ENCODE results near the gene ZNF593. TPM values are rescaled to one million over a fixed set of nuclear protein-coding genes. Genes with fewer than 3 reads are reported as not detected.
A peak's percentile ranks its signal among the peaks of the same experiment; 100 is the strongest.

The ZNF593 gene
- total and polyA plus RNA-seq, 9 of the 15 experiments (the other 6 are each of a cell fraction or from before 2014, with no cell fraction given), result 9.8 to 334 (median 48.2) TPM

- no peak overlapping the region for H3K4me3 ChIP-seq
- ChIA-PET POLR2A (interaction anchor here (1.2 to 2.6 kb wide), 2 partner anchors 9 to 20 kb away, joined by 4 to 7 read pairs; partner anchors contain the start of gene CEP85), CTCF (ENCODE audit: low intra/inter-chr PET ratio) (no interaction called here)
- no peak overlapping the region for H3K27ac ChIP-seq (ENCODE audit: extremely low read depth, low read depth, low read length)
- no peaks in the 10 kb centered on the region for H3K4me1 ChIP-seq (replicated peaks in 1 of 2; ENCODE audit: control insufficient read depth in 2 of 2, insufficient read depth in 2 of 2, low read length in 2 of 2)
- no peaks in the 10 kb centered on the region for H4K20me1 ChIP-seq (replicated peaks; ENCODE audit: control insufficient read depth, insufficient read depth, low read length)
- H3K79me2 ChIP-seq (ENCODE audit: control insufficient read depth, insufficient read depth, low read length), result no peaks in the 10 kb centered on the region
- no peak for TF ChIP-seq CSDE1 (IDR thresholded peaks at IDR 0.05)
- peak; percentile 68 for TF ChIP-seq ZNF121 (CRISPR knock-in tag; conservative IDR thresholded peaks at IDR 0.05)
- no peak overlapping the region for H3K9ac ChIP-seq (ENCODE audit: insufficient read depth in 1 of 2, low read depth in 2 of 2, low read length in 2 of 2)
- no peaks in the 10 kb centered on the region for H3K36me3 ChIP-seq (ENCODE audit: control insufficient read depth, insufficient read depth, low read length)
- WGBS (ENCODE audit: insufficient coverage, low coverage, missing lambda C conversion rate), result 26% methylated on average over 6 of the region's 6 CpGs
- in situ Hi-C loops (cut with MboI) (no loop called here), intact Hi-C loops (cut with micrococcal nuclease) (no loop called here)
- peaks cover 2 to 3% of the 10 kb centered on the region in 2 experiments; a peak in 1 of 5 replicates for H3K27me3 ChIP-seq (ENCODE audit: control insufficient read depth in 2 of 2, insufficient read depth in 2 of 2, low read length in 2 of 2)
- H2AFZ ChIP-seq (ENCODE audit: low read depth, low read length), result no peak overlapping the region
- no peak for DNase-seq (ENCODE audit: extremely low read depth in 1 of 4, low spot score in 3 of 4)
- FAIRE-seq, result no peak
- H3K9me3 ChIP-seq (replicated peaks; ENCODE audit: control insufficient read depth, insufficient read depth, low read depth, low read length), result no peaks in the 10 kb centered on the region
- BruUV-seq (replicated peaks), result no TSS peak
- no peak overlapping the region for H3K4me2 ChIP-seq (ENCODE audit: insufficient read depth, low read length)
- H3K9me1 ChIP-seq (ENCODE audit: control insufficient read depth, insufficient read depth, low read length), result no peaks in the 10 kb centered on the region
- ATAC-seq, result no peak
These were observed 43.7 kb downstream of the ZNF593 start for GRCh38 chr1:26213335-26213905.

GRCh38 chr1:26215246-26215645 lies 45.5 kb downstream of the ZNF593 start:
- POLR2A ChIA-PET, result interaction anchor here (0.6 to 0.9 kb wide), 2 partner anchors 62 to 310 kb away, joined by 3 read pairs; no protein-coding TSS in a partner anchor
- Histone ChIP-seq H3K9me1 (ENCODE audit: control insufficient read depth, insufficient read depth, low read length) (no peaks in the 10 kb centered on the region), H3K4me2 (ENCODE audit: insufficient read depth, low read length) (no peak overlapping the region), H3K4me3 (no peak overlapping the region), H3K9ac (ENCODE audit: insufficient read depth in 1 of 2, low read depth in 2 of 2, low read length in 2 of 2) (no peak overlapping the region; a peak in 1 of 4 replicates), H3K4me1 (replicated peaks in 1 of 2; ENCODE audit: control insufficient read depth in 2 of 2, insufficient read depth in 2 of 2, low read length in 2 of 2) (peaks cover 0 to 7% of the 10 kb centered on the region in 2 experiments; a peak in 3 of 5 replicates), H3K27ac (ENCODE audit: extremely low read depth, low read depth, low read length) (no peak overlapping the region), H3K36me3 (ENCODE audit: control insufficient read depth, insufficient read depth, low read length) (no peaks in the 10 kb centered on the region), H3K9me3 (replicated peaks; ENCODE audit: control insufficient read depth, insufficient read depth, low read depth, low read length) (no peaks in the 10 kb centered on the region), H4K20me1 (replicated peaks; ENCODE audit: control insufficient read depth, insufficient read depth, low read length) (no peaks in the 10 kb centered on the region), H3K79me2 (ENCODE audit: control insufficient read depth, insufficient read depth, low read length) (no peaks in the 10 kb centered on the region), H3K27me3 (ENCODE audit: control insufficient read depth in 2 of 2, insufficient read depth in 2 of 2, low read length in 2 of 2) (0 out of 5 replicates have a peak, but pooled peaks cover 2 to 3% of the 10 kb centered on the region in 2 experiments), H2AFZ (ENCODE audit: low read depth, low read length) (no peak overlapping the region)
- no TSS peak for BruUV-seq (replicated peaks)
- FAIRE-seq, result no peak
- no peak for ATAC-seq
- 16% methylated on average over 3 of the region's 3 CpGs for WGBS (ENCODE audit: insufficient coverage, low coverage, missing lambda C conversion rate)
- in situ Hi-C loops (cut with MboI), result no loop called here
- intact Hi-C loops (cut with micrococcal nuclease), result no loop called here
- no peak for DNase-seq (ENCODE audit: extremely low read depth in 1 of 4, low spot score in 3 of 4)
- CTCF ChIA-PET (ENCODE audit: low intra/inter-chr PET ratio), result no interaction called here
- TF ChIP-seq SOX6 (IDR thresholded peaks at IDR 0.05), result no peak
- no peak for TF ChIP-seq HDAC8 (tag; IDR thresholded peaks at IDR 0.05)
- TF ChIP-seq CEBPB (tag; IDR thresholded peaks at IDR 0.05), result no peak
- TF ChIP-seq ETV1 (tag; conservative IDR thresholded peaks at IDR 0.05; ENCODE audit: low read depth), result no peak
- no peak for TF ChIP-seq ZEB2 (IDR thresholded peaks at IDR 0.05)
- no peak for TF ChIP-seq ZNF184 (CRISPR knock-in tag; IDR thresholded peaks at IDR 0.05)
- no peak for TF ChIP-seq CUX1 (CRISPR knock-in tag; IDR thresholded peaks at IDR 0.05)
- TF ChIP-seq ETS1 (conservative IDR thresholded peaks at IDR 0.05; ENCODE audit: control insufficient read depth, low read depth, low read length), result no peak
